HepG2 (cell line): ENCODE measurements around the gene IST1. TPM values are rescaled to one million over a fixed set of nuclear protein-coding genes. Genes with fewer than 3 reads are reported as not detected.

ENCODE experiments used
- ATAC-seq: fragments of 200-7000 bp; cut with Tn5 transposase; 3 replicates; pipeline ENCODE4 v1.9.1; 2020; ENCODE audit warnings: mild to moderate bottlenecking, moderate library complexity
- BruUV-seq: library from RNA; stranded (reverse); fragments of 400-500 nt; replicated peaks from 2 replicates; lab custom pipeline; 2021; lab: Mats Ljungman, UMichigan
- CTCF ChIA-PET: fragments of 300-600 bp; formaldehyde crosslinking; extraction: SDS; loops from one replicate; lab custom pipeline; 2021; ENCODE audit warnings: low total read pairs, inconsistent platforms, low intra/inter-chr PET ratio; lab: Yijun Ruan, JAX
- POLR2A ChIA-PET: fragments of 350-600 bp; sonication (Branson Sonifier 250); formaldehyde crosslinking; loops from one replicate; lab custom pipeline; 2020; ENCODE audit warnings: antibody characterized with exemption, inconsistent platforms; lab: Yijun Ruan, JAX
- DNase-seq: peaks from one replicate; pipeline ENCODE4 v3.0.0-alpha.2; 2015; ENCODE audit warnings: low spot score
- FAIRE-seq: peaks from 3 replicates; lab custom pipeline; 2011; peaks lifted over from hg19 to GRCh38; lab: Jason Lieb, UNC
- H2AFZ ChIP-seq: one replicate; pipeline ENCODE4 v1.6.1; 2011; ENCODE audit warnings: low read length, inconsistent platforms
- H3K27ac ChIP-seq: fragments of 300-600 bp; 3 replicates; pipeline ENCODE4 v1.8.0; 2011; ENCODE audit warnings: mixed run types, mild to moderate bottlenecking, mixed read lengths, low read length, inconsistent platforms; ENCODE audit not compliant: insufficient read depth; ENCODE audit errors: extremely low read length
- H3K27me3 ChIP-seq, 2 experiments: fragments of 200-600 bp in 1 of 2; 2 replicates in 1 of 2; 3 replicates in 1 of 2; pipeline versions ENCODE4 v1.6.0 to v1.8.0; 2011; ENCODE audit warnings: low read length in 2 of 2, mild to moderate bottlenecking in 2 of 2, moderate library complexity in 2 of 2, inconsistent platforms in 1 of 2; ENCODE audit not compliant: insufficient read depth in 2 of 2, control insufficient read depth in 1 of 2
- H3K36me3 ChIP-seq, 2 experiments: fragments of 200-600 bp in 1 of 2; replicated peaks in 1 of 2; 2 replicates in 1 of 2; 3 replicates in 1 of 2; pipeline versions ENCODE4 v1.5.1 to v1.8.0; 2011; ENCODE audit warnings: low read length in 2 of 2, inconsistent platforms in 1 of 2; ENCODE audit not compliant: insufficient read depth in 2 of 2, control insufficient read depth in 1 of 2
- H3K4me1 ChIP-seq: 2 replicates; pipeline ENCODE4 v1.5.1; 2012; ENCODE audit warnings: low read length, inconsistent platforms; ENCODE audit not compliant: insufficient read depth
- H3K4me2 ChIP-seq: 2 replicates; pipeline ENCODE4 v1.6.0; 2011; ENCODE audit warnings: low read depth, low read length, inconsistent platforms
- H3K4me3 ChIP-seq, 3 experiments: fragments of 200-600 bp in 1 of 3; sonication (generic), shearing (Covaris generic) in 1 of 3; replicated peaks in 1 of 3; 2 replicates each; pipeline ENCODE4 v1.5.1; 2011 to 2016; ENCODE audit warnings: low read length in 3 of 3, inconsistent platforms in 2 of 3, low read depth in 2 of 3, mild to moderate bottlenecking in 2 of 3, control low read depth in 1 of 3, mixed read lengths in 1 of 3; ENCODE audit not compliant: insufficient read depth in 1 of 3
- H3K79me2 ChIP-seq: one replicate; pipeline ENCODE4 v1.6.1; 2011; ENCODE audit warnings: low read length, inconsistent platforms; ENCODE audit not compliant: insufficient read depth
- H3K9ac ChIP-seq: 2 replicates; pipeline ENCODE4 v1.6.0; 2011; ENCODE audit warnings: mild to moderate bottlenecking, low read depth, low read length, inconsistent platforms; ENCODE audit not compliant: insufficient read depth
- H3K9me3 ChIP-seq: 2 replicates; pipeline ENCODE4 v1.5.1; 2012; ENCODE audit warnings: mild to moderate bottlenecking, low read length
- H4K20me1 ChIP-seq: 2 replicates; pipeline ENCODE4 v1.6.0; 2011; ENCODE audit warnings: inconsistent platforms, mild to moderate bottlenecking, low read length, moderate library complexity; ENCODE audit not compliant: insufficient read depth
- CEBPB ChIP-seq: IDR thresholded peaks from 2 replicates; pipeline ENCODE4 v1.6.1; 2011; ENCODE audit warnings: low read depth, low read length, improper control_type of control experiment, borderline replicate concordance
- CREB1 ChIP-seq, 2 experiments: fragments of 450-650 bp in 1 of 2; IDR thresholded peaks; 2 replicates each; pipeline ENCODE4 v1.6.1; 2016 to 2017; ENCODE audit warnings: control low read depth in 1 of 2, mild to moderate bottlenecking in 1 of 2, missing compliant biosample characterization in 1 of 2, missing genetic modification characterization in 1 of 2
- ESRRA ChIP-seq: sonication (generic); formaldehyde crosslinking; IDR thresholded peaks from 2 replicates; pipeline ENCODE4 v1.5.1; 2020; ENCODE audit warnings: mild to moderate bottlenecking, low read depth, missing genetic modification reagents
- JUN ChIP-seq: sonication (generic); formaldehyde crosslinking; IDR thresholded peaks from 2 replicates; pipeline ENCODE4 v1.4.0; 2020; ENCODE audit warnings: mild to moderate bottlenecking, missing genetic modification reagents
- ZNF282 ChIP-seq: fragments of 450-650 bp; IDR thresholded peaks from 2 replicates; pipeline ENCODE4 v1.6.1; 2018; ENCODE audit not compliant: partially characterized antibody
- ZNF709 ChIP-seq: sonication (generic); formaldehyde crosslinking; IDR thresholded peaks from 2 replicates; pipeline ENCODE4 v1.5.0; 2020; ENCODE audit warnings: mild to moderate bottlenecking, missing genetic modification reagents
- ZNF790 ChIP-seq: sonication (generic); formaldehyde crosslinking; IDR thresholded peaks from 2 replicates; pipeline ENCODE4 v1.8.0; 2022; ENCODE audit warnings: missing genetic modification reagents, mild to moderate bottlenecking, borderline replicate concordance
- WGBS: methylation state at CpG from one replicate; pipeline ENCODE4 v1.1.6; 2017; ENCODE audit warnings: low lambda C conversion rate; 5-methylcytosine and 5-hydroxymethylcytosine counted together
- in situ Hi-C: cut with HindIII; loops from 2 replicates; pipeline ENCODE4 v1.10.0; 2017; ENCODE audit warnings: low pct_unique_long_range_greater_than_20kb; ENCODE audit not compliant: extremely low pct_ligation_motif_present
- intact Hi-C: fragments of 100-400 bp; cut with micrococcal nuclease; formaldehyde crosslinking; loops from one replicate; pipeline ENCODE4 v1.10.0; 2022; ENCODE audit not compliant: unreplicated experiment
- polyA plus RNA-seq, 8 experiments: library from polyadenylated mRNA; depleted of rRNA in 3 of 8; stranded (reverse) in 7 of 8; unstranded in 1 of 8; fragments of >200 nt; fragmentation: Illumina TruSeq in 4 of 8; extraction: Trizol in 4 of 8; gene quantifications; 2 replicates each; pipeline versions ENCODE4 v1.2.1 to v1.2.3, GENCODE V29; 2011 to 2016; ENCODE audit warnings: low read depth in 4 of 8, missing spikeins in 1 of 8, mixed read lengths in 1 of 8; ENCODE audit not compliant: insufficient read depth in 1 of 8
- total RNA-seq, 5 experiments: library from RNA; depleted of rRNA; stranded (reverse); fragments of >200 nt; fragmentation: Illumina TruSeq; extraction: Trizol; gene quantifications; 2 replicates each; pipeline ENCODE4 v1.2.3, GENCODE V29; 2016; ENCODE audit warnings: low read depth in 1 of 5
- TF ChIP-seq, protein P1 (sequence below): sonication (generic); formaldehyde crosslinking; IDR thresholded peaks from 2 replicates; pipeline ENCODE4 v1.8.0; 2022; ENCODE audit warnings: missing genetic modification reagents, mild to moderate bottlenecking, inconsistent platforms, borderline replicate concordance
- TF ChIP-seq, protein P2 (sequence below): sonication (generic); formaldehyde crosslinking; IDR thresholded peaks from 2 replicates; pipeline ENCODE4 v1.4.0; 2020; ENCODE audit warnings: low read depth, mild to moderate bottlenecking, missing genetic modification reagents
- TF ChIP-seq, protein P3 (sequence below): sonication (generic); formaldehyde crosslinking; IDR thresholded peaks from 2 replicates; pipeline ENCODE4 v1.4.0; 2020; ENCODE audit warnings: missing genetic modification reagents, borderline replicate concordance
- TF ChIP-seq, protein P4 (sequence below): sonication (generic); formaldehyde crosslinking; IDR thresholded peaks from 2 replicates; pipeline ENCODE4 v1.4.0; 2020; ENCODE audit warnings: missing genetic modification reagents, borderline replicate concordance

The IST1 gene
- total and polyA plus RNA-seq, 2 of the 13 experiments (the other 11 are each of a cell fraction or from before 2014, with no cell fraction given) = 346 to 415 TPM

DNA sequence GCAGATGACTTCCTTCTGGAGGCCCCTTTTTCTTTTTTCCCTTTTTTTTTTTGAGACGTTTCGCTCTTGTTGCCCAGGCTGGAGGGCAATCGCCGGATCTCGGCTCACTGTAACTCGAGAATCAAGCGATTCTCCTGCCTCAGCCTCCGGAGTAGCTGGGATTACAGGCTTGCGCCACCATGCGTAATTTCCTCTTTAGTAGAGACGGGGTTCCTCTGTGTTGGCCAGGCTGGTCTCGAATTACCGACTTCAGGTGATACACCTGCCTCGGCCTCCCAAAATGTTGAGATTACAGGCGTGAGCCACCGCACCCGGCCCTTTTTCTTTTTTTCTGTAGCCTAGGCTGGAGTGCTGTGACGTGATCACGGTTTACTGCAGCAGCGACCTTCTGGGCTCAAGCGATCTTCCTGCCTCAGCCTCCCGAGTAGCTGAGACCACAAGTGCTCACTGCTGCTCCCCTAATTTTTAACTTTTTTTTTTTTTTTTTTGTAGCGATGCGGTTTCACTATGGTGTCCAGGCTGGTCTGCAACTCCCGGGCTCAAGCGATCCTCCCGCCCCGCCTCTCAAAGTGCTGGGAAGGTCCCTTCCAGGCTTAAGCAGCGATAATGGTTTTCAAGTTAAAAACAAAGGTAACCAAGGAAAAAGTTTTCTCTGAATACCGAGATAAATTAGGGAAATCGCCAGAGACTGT, 956 bp upstream of the IST1 start (continued):
- no peak; the same call in 1 of the 2 replicates for TF ChIP-seq ZNF790 (CRISPR knock-in tag)
- TF ChIP-seq, protein P1, sequence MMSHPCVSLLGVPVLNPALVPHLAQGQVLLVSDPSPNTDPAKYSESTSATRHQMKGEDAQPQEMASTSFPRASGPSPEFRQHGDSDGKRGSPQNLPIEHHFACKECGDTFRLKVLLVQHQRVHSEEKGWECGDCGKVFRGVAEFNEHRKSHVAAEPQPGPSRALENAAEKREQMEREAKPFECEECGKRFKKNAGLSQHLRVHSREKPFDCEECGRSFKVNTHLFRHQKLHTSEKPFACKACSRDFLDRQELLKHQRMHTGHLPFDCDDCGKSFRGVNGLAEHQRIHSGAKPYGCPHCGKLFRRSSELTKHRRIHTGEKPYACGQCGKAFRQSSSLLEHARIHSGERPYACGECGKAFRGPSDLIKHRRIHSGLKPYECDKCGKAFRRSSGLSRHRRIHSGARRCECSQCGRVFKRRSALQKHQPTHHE (CRISPR knock-in tag) = 0 out of 2 replicates have a peak, but pooled peaks have one; percentile 13
- TF ChIP-seq, all 625 proteins: peak for 44

DNA sequence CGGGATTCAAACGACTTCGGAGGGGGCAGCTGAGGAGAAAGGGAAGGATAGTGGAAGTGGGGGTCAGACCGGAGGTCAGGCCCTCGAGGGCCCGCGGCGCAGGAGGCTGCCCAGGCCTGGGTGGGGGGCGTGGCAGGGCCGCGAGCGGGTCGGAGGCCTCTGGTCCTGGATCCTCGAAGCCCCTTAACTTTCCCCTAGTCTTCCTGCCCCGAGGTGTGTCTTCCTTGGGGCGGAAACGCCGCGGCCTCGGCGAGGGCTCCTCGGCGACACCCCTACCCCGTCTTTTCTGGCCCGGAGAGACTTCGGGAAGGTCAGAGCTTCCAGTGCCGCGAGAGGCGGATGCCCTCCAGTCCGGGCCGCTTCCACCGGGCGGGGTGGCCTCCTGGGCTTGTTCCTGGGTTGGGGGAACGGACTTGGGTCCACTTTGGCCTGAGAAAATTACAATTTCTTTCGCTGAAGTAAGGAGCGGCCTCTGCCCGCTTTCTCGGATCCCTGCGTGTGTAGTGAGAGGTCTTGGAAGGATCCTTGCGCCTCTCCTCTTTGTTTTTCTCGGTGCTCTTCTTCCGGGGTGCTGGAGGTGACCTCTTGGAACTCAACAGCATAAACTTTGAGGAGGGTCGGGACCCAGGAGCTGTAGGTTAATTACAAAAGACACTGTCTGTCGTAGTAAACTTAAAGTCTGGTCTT, 491 bp downstream of the IST1 start:
- in situ Hi-C loops = loop anchor here (5.0 kb wide), 1 partner anchor 89 kb away; the partner anchor contains the start of gene AP1G1
- FAIRE-seq = no peak
- TF ChIP-seq ZNF709 (CRISPR knock-in tag) = peak; percentile 28; the same call in 1 of the 2 replicates
- TF ChIP-seq ESRRA (CRISPR knock-in tag) = no peak
- TF ChIP-seq, protein P2, sequence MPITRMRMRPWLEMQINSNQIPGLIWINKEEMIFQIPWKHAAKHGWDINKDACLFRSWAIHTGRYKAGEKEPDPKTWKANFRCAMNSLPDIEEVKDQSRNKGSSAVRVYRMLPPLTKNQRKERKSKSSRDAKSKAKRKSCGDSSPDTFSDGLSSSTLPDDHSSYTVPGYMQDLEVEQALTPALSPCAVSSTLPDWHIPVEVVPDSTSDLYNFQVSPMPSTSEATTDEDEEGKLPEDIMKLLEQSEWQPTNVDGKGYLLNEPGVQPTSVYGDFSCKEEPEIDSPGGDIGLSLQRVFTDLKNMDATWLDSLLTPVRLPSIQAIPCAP = no peak
- TF ChIP-seq, protein P3, sequence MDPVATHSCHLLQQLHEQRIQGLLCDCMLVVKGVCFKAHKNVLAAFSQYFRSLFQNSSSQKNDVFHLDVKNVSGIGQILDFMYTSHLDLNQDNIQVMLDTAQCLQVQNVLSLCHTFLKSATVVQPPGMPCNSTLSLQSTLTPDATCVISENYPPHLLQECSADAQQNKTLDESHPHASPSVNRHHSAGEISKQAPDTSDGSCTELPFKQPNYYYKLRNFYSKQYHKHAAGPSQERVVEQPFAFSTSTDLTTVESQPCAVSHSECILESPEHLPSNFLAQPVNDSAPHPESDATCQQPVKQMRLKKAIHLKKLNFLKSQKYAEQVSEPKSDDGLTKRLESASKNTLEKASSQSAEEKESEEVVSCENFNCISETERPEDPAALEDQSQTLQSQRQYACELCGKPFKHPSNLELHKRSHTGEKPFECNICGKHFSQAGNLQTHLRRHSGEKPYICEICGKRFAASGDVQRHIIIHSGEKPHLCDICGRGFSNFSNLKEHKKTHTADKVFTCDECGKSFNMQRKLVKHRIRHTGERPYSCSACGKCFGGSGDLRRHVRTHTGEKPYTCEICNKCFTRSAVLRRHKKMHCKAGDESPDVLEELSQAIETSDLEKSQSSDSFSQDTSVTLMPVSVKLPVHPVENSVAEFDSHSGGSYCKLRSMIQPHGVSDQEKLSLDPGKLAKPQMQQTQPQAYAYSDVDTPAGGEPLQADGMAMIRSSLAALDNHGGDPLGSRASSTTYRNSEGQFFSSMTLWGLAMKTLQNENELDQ = no peak
- no peak for TF ChIP-seq CEBPB
- TF ChIP-seq, protein P4, sequence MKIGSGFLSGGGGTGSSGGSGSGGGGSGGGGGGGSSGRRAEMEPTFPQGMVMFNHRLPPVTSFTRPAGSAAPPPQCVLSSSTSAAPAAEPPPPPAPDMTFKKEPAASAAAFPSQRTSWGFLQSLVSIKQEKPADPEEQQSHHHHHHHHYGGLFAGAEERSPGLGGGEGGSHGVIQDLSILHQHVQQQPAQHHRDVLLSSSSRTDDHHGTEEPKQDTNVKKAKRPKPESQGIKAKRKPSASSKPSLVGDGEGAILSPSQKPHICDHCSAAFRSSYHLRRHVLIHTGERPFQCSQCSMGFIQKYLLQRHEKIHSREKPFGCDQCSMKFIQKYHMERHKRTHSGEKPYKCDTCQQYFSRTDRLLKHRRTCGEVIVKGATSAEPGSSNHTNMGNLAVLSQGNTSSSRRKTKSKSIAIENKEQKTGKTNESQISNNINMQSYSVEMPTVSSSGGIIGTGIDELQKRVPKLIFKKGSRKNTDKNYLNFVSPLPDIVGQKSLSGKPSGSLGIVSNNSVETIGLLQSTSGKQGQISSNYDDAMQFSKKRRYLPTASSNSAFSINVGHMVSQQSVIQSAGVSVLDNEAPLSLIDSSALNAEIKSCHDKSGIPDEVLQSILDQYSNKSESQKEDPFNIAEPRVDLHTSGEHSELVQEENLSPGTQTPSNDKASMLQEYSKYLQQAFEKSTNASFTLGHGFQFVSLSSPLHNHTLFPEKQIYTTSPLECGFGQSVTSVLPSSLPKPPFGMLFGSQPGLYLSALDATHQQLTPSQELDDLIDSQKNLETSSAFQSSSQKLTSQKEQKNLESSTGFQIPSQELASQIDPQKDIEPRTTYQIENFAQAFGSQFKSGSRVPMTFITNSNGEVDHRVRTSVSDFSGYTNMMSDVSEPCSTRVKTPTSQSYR (CRISPR knock-in tag) = no peak
- no peak for TF ChIP-seq CREB1 (IDR thresholded peaks at IDR 0.05)
- TF ChIP-seq CREB1 (CRISPR knock-in tag; IDR thresholded peaks at IDR 0.05) = no peak; the same call in 1 of the 2 replicates
- no peak for TF ChIP-seq ZNF282
- no peak for TF ChIP-seq JUN (CRISPR knock-in tag)

More for the DNA sequence above, 491 bp downstream of the IST1 start:
- peaks cover 0 to 5% of the 10 kb centered on the region in 2 experiments; a peak in 1 of 5 replicates for H3K36me3 ChIP-seq
- DNase-seq (no peak), ATAC-seq (peak; percentile 25)
- peaks cover 56% of the 10 kb centered on the region for H3K79me2 ChIP-seq
- peaks cover 59% of the 10 kb centered on the region for H3K4me1 ChIP-seq
- peaks cover 45% of the 10 kb centered on the region for H4K20me1 ChIP-seq
- TSS peak; percentile 58 for BruUV-seq
- no peaks in the 10 kb centered on the region; a peak in 1 of 5 replicates for H3K27me3 ChIP-seq
- peak overlapping the region; percentile 85 to 98 (median 95) for H3K4me3 ChIP-seq
- POLR2A ChIA-PET = interaction anchor here (0.8 to 4.9 kb wide), 10 partner anchors 12 to 198 kb away, joined by 3 to 59 read pairs (median 4); partner anchors contain the start of genes AP1G1, DHX38, HPR and TXNL4B
- H3K9me3 ChIP-seq = no peaks in the 10 kb centered on the region
- CTCF ChIA-PET = interaction anchor here (0.8 kb wide), 1 partner anchor 12 kb away, joined by 3 read pairs; the partner anchor contains the start of gene ZNF821
- H3K4me2 ChIP-seq = peak overlapping the region; percentile 100
- H3K9ac ChIP-seq = peak overlapping the region; percentile 98
- under 1% methylated on average over 38 of the region's 44 CpGs for WGBS
- H2AFZ ChIP-seq = no peak overlapping the region
- intact Hi-C loops = loop anchor here (1.0 to 5.0 kb wide), 5 partner anchors 15 to 197 kb away; partner anchors contain the start of genes AP1G1, DHODH, DHX38 and TXNL4B
- H3K27ac ChIP-seq = peak overlapping the region; percentile 95
